Activated CD8-positive, alpha-beta T cell treated with anti-CD3 and anti-CD28 coated beads for 36 hours (primary cell): ENCODE results near the gene AP4S1. TPM values are rescaled to one million over a fixed set of nuclear protein-coding genes. Genes with fewer than 3 reads are reported as not detected.
"Not testable (repeated sequence)": the region's sequence is repeated elsewhere in the genome, so short reads cannot be mapped to it uniquely, and the experiment has no call there.

Experiments used
- ATAC-seq: fragments of 200-7000 bp; cut with Tn5 transposase; one replicate; pipeline ENCODE4 v1.10.0; 2021; ENCODE audit warnings: mild to moderate bottlenecking, moderate library complexity
- CTCF ChIA-PET: fragments of 350-600 bp; sonication (Branson Sonifier 250); formaldehyde crosslinking; loops from one replicate; lab custom pipeline; 2021; ENCODE audit warnings: antibody characterized with exemption; lab: Charles Lee
- POLR2A ChIA-PET: fragments of 350-600 bp; sonication (Branson Sonifier 250); formaldehyde crosslinking; loops from one replicate; lab custom pipeline; 2021; ENCODE audit warnings: antibody characterized with exemption; lab: Charles Lee
- DNase-seq: peaks from one replicate; pipeline ENCODE4 v3.0.0-alpha.2; 2020
- H3K27ac Mint-ChIP-seq: one replicate; pipeline ENCODE4 v1.8.0; 2021; ENCODE audit warnings: mild to moderate bottlenecking, mixed read lengths
- H3K27me3 Mint-ChIP-seq: one replicate; pipeline ENCODE4 v1.8.0; 2021; ENCODE audit warnings: mixed read lengths
- H3K36me3 Mint-ChIP-seq: one replicate; pipeline ENCODE4 v1.8.0; 2021; ENCODE audit warnings: low read depth, mixed read lengths
- H3K4me1 Mint-ChIP-seq: one replicate; pipeline ENCODE4 v1.8.0; 2021; ENCODE audit warnings: low read depth, mixed read lengths
- H3K4me3 Mint-ChIP-seq: one replicate; pipeline ENCODE4 v1.8.0; 2021; ENCODE audit warnings: mild to moderate bottlenecking, moderate library complexity, mixed read lengths
- H3K9me3 Mint-ChIP-seq: one replicate; pipeline ENCODE4 v1.8.0; 2021; ENCODE audit warnings: mixed read lengths
- intact Hi-C: fragments of 100-400 bp; cut with micrococcal nuclease; formaldehyde crosslinking; loops from one replicate; pipeline ENCODE4 v1.10.0; 2022
- total RNA-seq, 2 experiments: library from RNA; stranded (reverse); gene quantifications; one replicate each; pipeline ENCODE4 v1.2.3, GENCODE V29; 2021
- TF ChIP-seq, protein P1 (sequence below): fragments of 200-600 bp; IDR thresholded peaks from one replicate; pipeline ENCODE4 v1.8.0; 2022; ENCODE audit warnings: antibody characterized with exemption, mild to moderate bottlenecking

The AP4S1 gene, protein sequence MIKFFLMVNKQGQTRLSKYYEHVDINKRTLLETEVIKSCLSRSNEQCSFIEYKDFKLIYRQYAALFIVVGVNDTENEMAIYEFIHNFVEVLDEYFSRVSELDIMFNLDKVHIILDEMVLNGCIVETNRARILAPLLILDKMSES
- 1 to 10 TPM; 3.6 to 4.0 TPM for total RNA-seq

DNA sequence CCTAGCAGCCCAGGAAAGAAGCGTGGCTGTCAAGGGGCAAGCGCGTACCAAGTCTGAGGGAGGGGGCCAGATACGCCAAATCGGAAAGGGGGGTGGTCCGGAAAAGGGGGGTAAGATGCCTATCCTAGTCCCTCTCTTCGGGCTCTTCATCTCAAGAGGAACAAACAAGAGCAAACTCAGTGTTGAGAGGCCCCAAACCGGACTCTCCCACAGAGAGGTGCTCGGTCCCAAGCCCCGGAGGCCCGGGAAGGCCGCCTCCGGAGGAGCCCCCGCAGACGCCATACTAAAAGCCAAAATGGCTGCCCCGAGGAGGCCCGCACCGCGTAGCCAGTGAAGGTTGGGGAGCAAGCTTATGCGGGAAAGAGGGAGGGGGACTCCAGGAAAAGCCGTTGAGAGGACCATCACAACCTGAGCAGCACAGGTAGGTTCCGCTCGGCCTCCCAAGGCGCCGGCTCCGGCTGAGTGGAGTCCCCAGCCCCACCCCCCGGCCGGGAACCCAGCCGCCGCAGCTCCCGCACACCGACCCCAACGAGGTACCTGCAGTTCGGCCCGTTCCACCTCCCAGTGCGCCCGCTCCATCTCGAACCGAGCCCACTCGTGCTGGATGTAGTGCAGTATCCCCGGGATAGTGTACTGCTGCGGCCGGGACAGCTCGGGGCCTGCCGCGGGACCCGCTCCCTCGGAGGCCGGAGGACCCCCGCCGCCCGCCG is at the start of gene AP4S1:
Gene AP4S1, plus strand, starts transcription at position 283 of the 710 bp plus-strand sequence. CDS start 40,548 bp downstream, outside the sequence.
- DNase-seq, result peak; percentile 59
- peaks cover 50% of the 10 kb centered on the region for H3K4me1 Mint-ChIP-seq
- peak within 1 kb of the TSS; percentile 97 for H3K27ac Mint-ChIP-seq

DNA sequence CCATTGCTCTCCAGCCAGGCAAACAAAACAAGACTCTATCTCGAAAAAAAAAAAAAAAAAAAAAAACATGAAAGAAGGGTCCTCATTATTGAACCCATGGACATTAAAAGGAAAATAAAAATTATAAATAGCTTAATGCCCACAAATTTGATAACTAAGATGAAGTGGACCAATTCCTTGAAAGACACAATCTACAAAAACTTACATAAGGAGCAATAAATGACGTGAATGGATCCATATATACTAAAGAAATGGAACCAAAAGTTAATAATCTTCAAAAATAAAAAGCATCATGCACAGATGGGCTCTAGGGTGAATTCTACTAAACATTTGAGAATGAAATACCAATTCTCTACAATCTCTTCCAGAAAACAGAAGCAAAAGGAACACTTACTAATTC is 47.7 kb upstream of the AP4S1 start:
- DNase-seq (no peak), ATAC-seq (no peak)
- no peak overlapping the region for H3K27ac Mint-ChIP-seq
- POLR2A ChIA-PET, result no interaction called here
- TF ChIP-seq, protein P1, sequence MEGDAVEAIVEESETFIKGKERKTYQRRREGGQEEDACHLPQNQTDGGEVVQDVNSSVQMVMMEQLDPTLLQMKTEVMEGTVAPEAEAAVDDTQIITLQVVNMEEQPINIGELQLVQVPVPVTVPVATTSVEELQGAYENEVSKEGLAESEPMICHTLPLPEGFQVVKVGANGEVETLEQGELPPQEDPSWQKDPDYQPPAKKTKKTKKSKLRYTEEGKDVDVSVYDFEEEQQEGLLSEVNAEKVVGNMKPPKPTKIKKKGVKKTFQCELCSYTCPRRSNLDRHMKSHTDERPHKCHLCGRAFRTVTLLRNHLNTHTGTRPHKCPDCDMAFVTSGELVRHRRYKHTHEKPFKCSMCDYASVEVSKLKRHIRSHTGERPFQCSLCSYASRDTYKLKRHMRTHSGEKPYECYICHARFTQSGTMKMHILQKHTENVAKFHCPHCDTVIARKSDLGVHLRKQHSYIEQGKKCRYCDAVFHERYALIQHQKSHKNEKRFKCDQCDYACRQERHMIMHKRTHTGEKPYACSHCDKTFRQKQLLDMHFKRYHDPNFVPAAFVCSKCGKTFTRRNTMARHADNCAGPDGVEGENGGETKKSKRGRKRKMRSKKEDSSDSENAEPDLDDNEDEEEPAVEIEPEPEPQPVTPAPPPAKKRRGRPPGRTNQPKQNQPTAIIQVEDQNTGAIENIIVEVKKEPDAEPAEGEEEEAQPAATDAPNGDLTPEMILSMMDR, result no peak
- H3K9me3 Mint-ChIP-seq, result no peaks in the 10 kb centered on the region
- peaks cover 37% of the 10 kb centered on the region for H3K4me1 Mint-ChIP-seq
- H3K27me3 Mint-ChIP-seq, result no peaks in the 10 kb centered on the region
- CTCF ChIA-PET, result interaction anchor here (0.6 to 7.2 kb wide), 4 partner anchors 105 to 443 kb away, joined by 3 to 53 read pairs (median 4); partner anchors contain the start of gene HEATR5A
- no peak overlapping the region for H3K4me3 Mint-ChIP-seq
- intact Hi-C loops, result no loop called here
- peaks cover 5% of the 10 kb centered on the region for H3K36me3 Mint-ChIP-seq

More for the DNA sequence above, at the start of gene AP4S1:
- Mint-ChIP-seq H3K4me3 (peak within 1 kb of the TSS; percentile 80), H3K9me3 (peaks cover 2% of the 10 kb centered on the region), H3K27me3 (no peaks in the 10 kb centered on the region), H3K36me3 (peaks cover 17% of the 10 kb centered on the region)
- TF ChIP-seq, protein P1, result no peak
- peak; percentile 22 for ATAC-seq
- CTCF ChIA-PET, result interaction anchor here (1.7 kb wide), 1 partner anchor 46 kb away, joined by 4 read pairs; no protein-coding TSS in a partner anchor
- POLR2A ChIA-PET, result interaction anchor here (0.8 to 2.2 kb wide), 6 partner anchors 12 to 403 kb away, joined by 3 to 16 read pairs (median 4); partner anchors contain the start of genes HECTD1 and SCFD1
- intact Hi-C loops, result no loop called here

DNA sequence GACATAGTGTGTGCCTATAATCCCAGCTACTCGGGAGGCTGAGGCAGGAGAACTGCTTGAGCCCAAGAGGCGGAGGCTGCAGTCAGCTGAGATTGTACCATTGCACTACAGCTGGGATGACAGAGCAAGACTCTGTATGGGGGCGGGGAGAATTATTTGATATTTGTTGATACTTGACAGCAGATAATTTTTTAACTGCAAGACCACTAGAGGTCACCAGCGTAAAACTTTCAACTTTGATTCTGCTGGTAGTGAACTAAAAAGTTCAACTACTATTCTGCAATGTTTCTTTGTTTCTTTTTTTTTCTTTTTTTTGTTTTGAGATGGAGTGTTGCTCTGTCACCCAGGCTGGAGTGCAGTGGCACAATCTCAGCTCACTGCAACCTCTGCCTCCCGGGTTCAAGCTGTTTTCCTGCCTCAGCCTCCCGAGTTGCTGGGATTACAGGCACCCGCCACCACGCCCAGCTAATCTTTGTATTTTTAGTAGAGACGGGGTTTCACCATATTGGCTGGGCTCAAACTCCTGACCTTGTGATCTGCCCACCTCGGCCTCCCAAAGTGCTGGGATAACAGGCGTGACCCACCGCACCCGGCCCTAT is 45.2 kb upstream of the AP4S1 start:
- H3K27ac Mint-ChIP-seq, H3K36me3 Mint-ChIP-seq, H3K9me3 Mint-ChIP-seq, H3K27me3 Mint-ChIP-seq, H3K4me3 Mint-ChIP-seq, POLR2A ChIA-PET: not testable (repeated sequence)
- H3K4me1 Mint-ChIP-seq, result peaks cover 14% of the 10 kb centered on the region
- DNase-seq (peak; percentile 50), ATAC-seq (peak; percentile 83)
- CTCF ChIA-PET, result interaction anchor here (0.6 to 7.2 kb wide), 20 partner anchors 9 to 380 kb away, joined by 3 to 53 read pairs (median 4); partner anchors contain the start of genes AP4S1 and STRN3
- TF ChIP-seq, protein P1, result peak; percentile 58
- intact Hi-C loops, result loop anchor here (1.0 kb wide), 1 partner anchor 102 kb away; no protein-coding TSS in a partner anchor

DNA sequence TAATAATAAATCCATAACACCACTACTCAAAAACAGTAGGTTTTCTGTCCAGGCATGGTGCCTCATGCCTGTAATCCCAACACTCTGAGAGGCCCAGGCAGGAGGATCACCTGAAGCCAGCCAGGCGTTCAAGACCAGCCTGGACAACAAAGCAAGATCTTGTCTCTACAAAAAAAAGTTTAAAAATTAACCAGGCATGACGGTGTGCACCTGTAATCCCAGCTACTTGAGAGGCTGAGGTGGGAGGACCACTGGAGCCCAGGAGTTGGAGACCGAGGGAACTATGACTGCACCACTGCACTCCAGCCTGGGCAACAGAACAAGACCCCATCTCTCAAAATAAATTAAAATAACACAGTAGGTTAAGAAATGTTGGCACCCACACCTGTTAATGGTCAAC is 44.5 kb upstream of the AP4S1 start:
- no peaks in the 10 kb centered on the region for H3K27me3 Mint-ChIP-seq
- TF ChIP-seq, protein P1, result no peak
- no peak overlapping the region for H3K4me3 Mint-ChIP-seq
- no peak overlapping the region for H3K27ac Mint-ChIP-seq
- H3K4me1 Mint-ChIP-seq, result peaks cover 12% of the 10 kb centered on the region
- peaks cover 5% of the 10 kb centered on the region for H3K36me3 Mint-ChIP-seq
- DNase-seq (no peak), ATAC-seq (no peak)
- ChIA-PET POLR2A (interaction anchor here (0.6 kb wide), 1 partner anchor 91 kb away, joined by 3 read pairs; no protein-coding TSS in a partner anchor), CTCF (interaction anchor here (0.8 to 7.2 kb wide), 10 partner anchors 10 to 379 kb away, joined by 3 to 53 read pairs (median 4); no protein-coding TSS in a partner anchor)
- intact Hi-C loops, result loop anchor here (1.0 kb wide), 1 partner anchor 101 kb away; no protein-coding TSS in a partner anchor
- no peaks in the 10 kb centered on the region for H3K9me3 Mint-ChIP-seq
